ENCODE data around the gene YAF2.
"Not testable (repeated sequence)": the region's sequence is repeated elsewhere in the genome, so short reads cannot be mapped to it uniquely, and the experiment has no call there.

Gene YAF2

GRCh38 chr12:42201063-42201462 lies 37.0 kb downstream of the YAF2 start:
- H3K27me3 Mint-ChIP-seq = no peaks in the 10 kb centered on the region
- no peaks in the 10 kb centered on the region for H3K9me3 Mint-ChIP-seq
- intact Hi-C loops (cut with micrococcal nuclease) = no loop called here
- H3K4me3 Mint-ChIP-seq = no peak overlapping the region
- no peak overlapping the region for H3K27ac Mint-ChIP-seq
- H3K36me3 Mint-ChIP-seq (ENCODE audit: low read depth) = peaks cover 54% of the 10 kb centered on the region
- no peaks in the 10 kb centered on the region for H3K4me1 Mint-ChIP-seq (ENCODE audit: low read depth)

GRCh38 chr12:42199007-42199406 lies 39.0 kb downstream of the YAF2 start:
- intact Hi-C loops (cut with micrococcal nuclease) = no loop called here

GRCh38 chr12:42196723-42197603 lies 41.1 kb downstream of the YAF2 start:
- Mint-ChIP-seq H3K4me3 (no peak overlapping the region), H3K36me3 (ENCODE audit: low read depth) (peaks cover 57% of the 10 kb centered on the region), H3K4me1 (ENCODE audit: low read depth) (no peaks in the 10 kb centered on the region), H3K9me3 (no peaks in the 10 kb centered on the region), H3K27ac (no peak overlapping the region), H3K27me3 (no peaks in the 10 kb centered on the region)
- intact Hi-C loops (cut with micrococcal nuclease) = no loop called here

More at GRCh38 chr12:42199007-42199406, 39.0 kb downstream of the YAF2 start:
- Mint-ChIP-seq H3K36me3 (ENCODE audit: low read depth) (peaks cover 52% of the 10 kb centered on the region), H3K4me3 (no peak overlapping the region), H3K9me3 (no peaks in the 10 kb centered on the region), H3K27me3 (no peaks in the 10 kb centered on the region), H3K4me1 (ENCODE audit: low read depth) (no peaks in the 10 kb centered on the region), H3K27ac (no peak overlapping the region)

DNA sequence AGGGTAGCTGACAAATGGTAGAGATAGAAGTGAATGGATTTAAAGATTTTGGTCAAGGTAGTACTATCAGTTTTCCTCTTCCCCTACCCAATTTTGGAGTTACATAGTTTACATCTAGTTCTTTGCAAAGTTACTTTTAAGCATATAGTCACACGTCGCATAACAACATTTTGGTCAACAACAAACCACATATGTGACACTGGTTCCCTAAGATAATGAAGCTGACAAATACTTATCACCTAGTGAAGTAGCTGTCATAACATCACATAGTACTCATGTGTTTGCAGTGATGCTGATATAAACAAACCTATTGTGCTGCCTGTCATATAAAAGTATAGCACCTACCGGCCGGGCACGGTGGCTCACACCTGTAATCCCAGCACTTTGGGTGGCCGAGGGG lies 45.4 kb downstream of the YAF2 start:
- intact Hi-C loops (cut with micrococcal nuclease) = no loop called here
- Mint-ChIP-seq H3K27ac (no peak overlapping the region), H3K4me1 (ENCODE audit: low read depth) (peaks cover 5% of the 10 kb centered on the region), H3K27me3 (no peaks in the 10 kb centered on the region), H3K4me3 (no peak overlapping the region), H3K36me3 (ENCODE audit: low read depth) (peaks cover 55% of the 10 kb centered on the region), H3K9me3 (no peaks in the 10 kb centered on the region)

- Mint-ChIP-seq H3K27ac (no peak overlapping the region), H3K4me3 (no peak overlapping the region), H3K36me3 (ENCODE audit: low read depth) (peaks cover 51% of the 10 kb centered on the region), H3K4me1 (ENCODE audit: low read depth) (peaks cover 5% of the 10 kb centered on the region), H3K27me3 (no peaks in the 10 kb centered on the region), H3K9me3 (no peaks in the 10 kb centered on the region)
- intact Hi-C loops (cut with micrococcal nuclease) = no loop called here
Observed at GRCh38 chr12:42192258-42192657, 45.8 kb downstream of the YAF2 start.

DNA sequence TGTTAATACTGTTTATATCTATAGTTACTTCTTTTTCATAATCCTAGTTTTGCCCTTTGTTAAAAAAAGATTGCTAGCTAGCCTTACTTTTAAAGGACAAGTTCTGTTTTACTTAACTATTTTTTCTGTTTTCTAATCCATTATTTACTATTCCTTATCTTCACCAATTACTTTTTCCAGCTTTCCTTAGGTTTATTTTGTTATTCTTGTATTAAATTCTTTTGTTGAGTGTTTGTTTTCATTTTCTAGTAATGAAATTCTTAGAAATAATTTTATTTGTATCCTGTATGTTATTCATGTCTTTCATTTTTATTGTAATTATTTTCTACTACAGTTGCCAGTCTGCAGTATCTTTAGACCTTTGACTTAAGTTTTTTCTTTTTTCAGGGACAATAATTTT lies 47.7 kb downstream of the YAF2 start:
- Mint-ChIP-seq H3K27ac (no peak overlapping the region), H3K9me3 (no peaks in the 10 kb centered on the region), H3K4me1 (ENCODE audit: low read depth) (peaks cover 13% of the 10 kb centered on the region), H3K4me3 (no peak overlapping the region), H3K36me3 (ENCODE audit: low read depth) (peaks cover 35% of the 10 kb centered on the region), H3K27me3 (no peaks in the 10 kb centered on the region)
- intact Hi-C loops (cut with micrococcal nuclease) = no loop called here

- H3K9me3 Mint-ChIP-seq, H3K27me3 Mint-ChIP-seq, H3K4me3 Mint-ChIP-seq, H3K27ac Mint-ChIP-seq: not testable (repeated sequence)
- Mint-ChIP-seq H3K4me1 (ENCODE audit: low read depth) (peaks cover 16% of the 10 kb centered on the region), H3K36me3 (ENCODE audit: low read depth) (peaks cover 43% of the 10 kb centered on the region)
- intact Hi-C loops (cut with micrococcal nuclease) = loop anchor here (5.0 kb wide), 1 partner anchor 44 kb away; no protein-coding TSS in a partner anchor
Observed at GRCh38 chr12:42188275-42188674, 49.8 kb downstream of the YAF2 start.

GRCh38 chr12:42187799-42188198 lies 50.2 kb downstream of the YAF2 start:
- H3K27ac Mint-ChIP-seq = no peak overlapping the region
- intact Hi-C loops (cut with micrococcal nuclease) = loop anchor here (5.0 kb wide), 1 partner anchor 45 kb away; no protein-coding TSS in a partner anchor
- no peaks in the 10 kb centered on the region for H3K27me3 Mint-ChIP-seq
- H3K4me3 Mint-ChIP-seq = no peak overlapping the region
- H3K36me3 Mint-ChIP-seq (ENCODE audit: low read depth) = peaks cover 44% of the 10 kb centered on the region
- H3K4me1 Mint-ChIP-seq (ENCODE audit: low read depth) = peaks cover 21% of the 10 kb centered on the region
- no peaks in the 10 kb centered on the region for H3K9me3 Mint-ChIP-seq

GRCh38 chr12:42186793-42187192 lies 51.3 kb downstream of the YAF2 start:
- H3K9me3 Mint-ChIP-seq = no peaks in the 10 kb centered on the region
- H3K4me3 Mint-ChIP-seq = no peak overlapping the region
- H3K4me1 Mint-ChIP-seq (ENCODE audit: low read depth) = peaks cover 21% of the 10 kb centered on the region
- H3K27ac Mint-ChIP-seq = no peak overlapping the region
- H3K27me3 Mint-ChIP-seq = no peaks in the 10 kb centered on the region
- intact Hi-C loops (cut with micrococcal nuclease) = loop anchor here (5.0 kb wide), 1 partner anchor 46 kb away; no protein-coding TSS in a partner anchor
- peaks cover 35% of the 10 kb centered on the region for H3K36me3 Mint-ChIP-seq (ENCODE audit: low read depth)

DNA sequence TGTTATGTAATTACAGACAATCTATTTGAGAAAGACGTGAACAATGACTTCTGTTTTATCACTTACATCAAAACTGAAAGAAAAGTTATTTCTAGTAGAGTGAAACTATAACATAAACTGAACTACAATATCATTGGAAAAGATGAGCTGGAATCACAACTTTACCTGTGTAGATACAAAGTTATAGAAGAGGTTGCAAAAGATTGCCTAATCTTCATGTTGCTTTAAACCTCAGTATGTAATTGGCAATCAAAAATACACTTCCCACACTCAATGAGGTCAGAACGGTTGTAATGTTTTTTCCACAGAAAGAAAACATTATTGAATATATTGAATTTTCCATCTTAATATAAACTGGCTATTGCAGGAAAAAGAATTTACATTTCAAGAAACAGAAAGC lies 55.7 kb downstream of the YAF2 start:
- Mint-ChIP-seq H3K27ac (no peak overlapping the region), H3K27me3 (no peaks in the 10 kb centered on the region), H3K4me3 (no peak overlapping the region), H3K36me3 (ENCODE audit: low read depth) (peaks cover 35% of the 10 kb centered on the region), H3K9me3 (no peaks in the 10 kb centered on the region), H3K4me1 (ENCODE audit: low read depth) (peaks cover 21% of the 10 kb centered on the region)
- intact Hi-C loops (cut with micrococcal nuclease) = no loop called here

DNA sequence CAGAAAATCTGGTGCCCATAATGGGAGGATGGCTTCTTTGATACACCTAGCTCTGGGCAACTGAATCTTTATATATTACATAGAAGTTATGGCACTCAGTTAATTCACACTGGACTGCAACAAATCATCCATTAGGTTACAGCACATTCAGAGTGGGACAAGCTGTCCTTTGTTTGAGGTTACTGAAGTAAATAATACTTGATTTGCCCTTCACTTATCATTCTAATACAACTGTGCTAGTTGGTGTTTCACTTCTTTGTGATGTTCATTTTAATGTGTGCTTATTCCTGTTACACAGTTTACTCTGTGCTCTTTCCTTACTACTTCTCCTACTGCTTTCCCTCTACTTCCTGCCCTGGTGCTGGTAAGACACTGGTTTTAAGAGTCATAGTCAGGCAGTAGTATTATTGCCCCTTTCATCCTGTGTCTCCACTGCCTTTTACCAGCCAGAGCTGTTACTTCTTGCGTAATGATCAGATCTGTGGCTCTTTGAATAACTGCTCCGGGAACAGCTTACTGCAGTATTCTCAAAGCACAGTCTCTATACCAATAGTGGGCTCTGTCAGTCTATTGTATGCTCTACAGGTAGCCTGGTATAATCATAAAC lies 57.0 kb downstream of the YAF2 start:
- Mint-ChIP-seq H3K36me3 (ENCODE audit: low read depth) (peaks cover 48% of the 10 kb centered on the region), H3K4me1 (ENCODE audit: low read depth) (peaks cover 16% of the 10 kb centered on the region), H3K9me3 (peaks cover 7% of the 10 kb centered on the region), H3K4me3 (no peak overlapping the region), H3K27ac (no peak overlapping the region), H3K27me3 (no peaks in the 10 kb centered on the region)
- intact Hi-C loops (cut with micrococcal nuclease) = no loop called here

DNA sequence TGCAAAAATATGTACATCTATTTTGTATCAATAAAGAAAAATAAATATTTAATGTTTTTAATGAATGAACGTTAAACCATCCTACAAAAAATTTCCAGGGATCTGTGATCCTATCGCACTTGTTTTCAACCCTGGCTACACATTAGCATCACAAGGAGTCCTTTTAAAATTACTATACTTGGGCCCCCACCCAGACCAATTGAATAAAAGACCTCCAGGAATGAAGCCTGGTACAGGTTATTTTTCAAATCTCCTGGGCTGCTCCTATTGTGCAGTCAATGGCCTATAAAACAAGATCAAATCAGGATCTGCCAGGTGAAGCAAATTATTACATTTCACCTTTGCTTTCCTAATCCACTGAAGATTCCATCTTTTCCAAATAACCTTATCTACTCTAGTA lies 59.9 kb downstream of the YAF2 start:
- H3K27ac Mint-ChIP-seq = no peak overlapping the region
- peaks cover 21% of the 10 kb centered on the region for H3K4me1 Mint-ChIP-seq (ENCODE audit: low read depth)
- intact Hi-C loops (cut with micrococcal nuclease) = no loop called here
- no peak overlapping the region for H3K4me3 Mint-ChIP-seq
- H3K36me3 Mint-ChIP-seq (ENCODE audit: low read depth) = peaks cover 43% of the 10 kb centered on the region
- H3K27me3 Mint-ChIP-seq = no peaks in the 10 kb centered on the region
- H3K9me3 Mint-ChIP-seq = peaks cover 9% of the 10 kb centered on the region

GRCh38 chr12:42174978-42175377 lies 63.1 kb downstream of the YAF2 start:
- peaks cover 19% of the 10 kb centered on the region for H3K4me1 Mint-ChIP-seq (ENCODE audit: low read depth)
- H3K9me3 Mint-ChIP-seq = peaks cover 9% of the 10 kb centered on the region
- intact Hi-C loops (cut with micrococcal nuclease) = no loop called here
- H3K4me3 Mint-ChIP-seq = no peak overlapping the region
- no peaks in the 10 kb centered on the region for H3K27me3 Mint-ChIP-seq
- no peak overlapping the region for H3K27ac Mint-ChIP-seq
- peaks cover 48% of the 10 kb centered on the region for H3K36me3 Mint-ChIP-seq (ENCODE audit: low read depth)

DNA sequence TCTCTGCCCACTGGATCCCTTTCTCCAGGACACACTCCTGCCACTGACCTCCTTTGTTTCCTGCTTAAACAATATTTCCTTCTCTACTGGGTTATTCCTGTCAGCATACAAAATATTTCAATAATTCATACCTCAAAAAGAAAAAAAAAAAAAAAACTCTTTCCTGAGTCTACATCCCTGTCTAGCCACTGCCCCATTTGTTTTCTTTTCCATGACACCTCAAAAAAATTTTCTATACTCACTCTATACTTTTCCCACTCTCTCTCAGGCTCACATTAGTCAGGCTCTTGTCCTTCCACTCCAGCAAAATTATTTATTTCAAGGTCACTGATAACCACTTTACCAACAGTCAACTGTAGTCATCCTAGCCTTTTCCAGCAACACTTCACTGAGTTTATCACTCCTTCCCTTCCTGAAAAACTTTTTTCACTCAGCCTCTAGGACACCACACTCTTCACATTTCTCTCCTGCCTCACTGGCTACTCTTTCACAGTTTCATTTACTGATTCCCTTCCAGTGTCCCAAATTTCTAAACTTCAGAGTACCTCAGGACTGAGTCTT lies 64.0 kb downstream of the YAF2 start:
- H3K9me3 Mint-ChIP-seq = peaks cover 9% of the 10 kb centered on the region
- intact Hi-C loops (cut with micrococcal nuclease) = no loop called here
- no peaks in the 10 kb centered on the region for H3K27me3 Mint-ChIP-seq
- no peak overlapping the region for H3K4me3 Mint-ChIP-seq
- H3K4me1 Mint-ChIP-seq (ENCODE audit: low read depth) = peaks cover 28% of the 10 kb centered on the region
- peaks cover 44% of the 10 kb centered on the region for H3K36me3 Mint-ChIP-seq (ENCODE audit: low read depth)
- H3K27ac Mint-ChIP-seq = no peak overlapping the region
